ENCODE data around the gene CMTM8.

Gene CMTM8

GRCh38 chr3:32292085-32292796, 53.8 kb downstream of the CMTM8 start:
- no peak for DNase-seq
- no peak for ATAC-seq (ENCODE audit: insufficient read depth, low read depth)
- Histone ChIP-seq H3K4me1 (ENCODE audit: insufficient read depth, low read length) (peaks cover 31% of the 10 kb centered on the region), H2AFZ (ENCODE audit: low read depth, low read length) (no peak overlapping the region), H3K36me3 (ENCODE audit: insufficient read depth, low read length) (no peaks in the 10 kb centered on the region), H3K9me3 (ENCODE audit: insufficient read depth, low read length, severe bottlenecking) (no peaks in the 10 kb centered on the region), H4K20me1 (ENCODE audit: insufficient read depth, low read length) (no peaks in the 10 kb centered on the region), H3K27me3 (ENCODE audit: insufficient read depth, low read length, poor library complexity) (no peaks in the 10 kb centered on the region), H3K4me2 (ENCODE audit: insufficient read depth, low read length) (no peak overlapping the region), H3K27ac (ENCODE audit: low read length) (no peak overlapping the region), H3K9ac (ENCODE audit: low read depth, low read length) (no peak overlapping the region), H3K4me3 (ENCODE audit: low read depth in 1 of 2, low read length in 2 of 2) (no peak overlapping the region), H3K79me2 (ENCODE audit: insufficient read depth, low read length) (no peaks in the 10 kb centered on the region)
- no peak for TF ChIP-seq CTCF (IDR thresholded peaks at IDR 0.05; ENCODE audit: borderline replicate concordance, extremely low read depth, low read length, poor library complexity, severe bottlenecking)
- TF ChIP-seq EZH2 (IDR thresholded peaks at IDR 0.05; ENCODE audit: borderline replicate concordance, low read depth, low read length, severe bottlenecking): no peak

- Histone ChIP-seq H3K9me3 (ENCODE audit: insufficient read depth, low read length, severe bottlenecking) (no peaks in the 10 kb centered on the region), H3K27ac (ENCODE audit: low read length) (no peak overlapping the region), H3K4me1 (ENCODE audit: insufficient read depth, low read length) (peaks cover 30% of the 10 kb centered on the region), H3K27me3 (ENCODE audit: insufficient read depth, low read length, poor library complexity) (no peaks in the 10 kb centered on the region), H3K79me2 (ENCODE audit: insufficient read depth, low read length) (0 out of 2 replicates have a peak, but pooled peaks cover 1% of the 10 kb centered on the region), H3K9ac (ENCODE audit: low read depth, low read length) (no peak overlapping the region), H2AFZ (ENCODE audit: low read depth, low read length) (no peak overlapping the region), H3K4me3 (ENCODE audit: low read depth in 1 of 2, low read length in 2 of 2) (no peak overlapping the region), H3K4me2 (ENCODE audit: insufficient read depth, low read length) (no peak overlapping the region), H3K36me3 (ENCODE audit: insufficient read depth, low read length) (no peaks in the 10 kb centered on the region), H4K20me1 (ENCODE audit: insufficient read depth, low read length) (no peaks in the 10 kb centered on the region)
- no peak for TF ChIP-seq EZH2 (IDR thresholded peaks at IDR 0.05; ENCODE audit: borderline replicate concordance, low read depth, low read length, severe bottlenecking)
- no peak for TF ChIP-seq CTCF (IDR thresholded peaks at IDR 0.05; ENCODE audit: borderline replicate concordance, extremely low read depth, low read length, poor library complexity, severe bottlenecking)
- no peak for DNase-seq
- no peak for ATAC-seq (ENCODE audit: insufficient read depth, low read depth)
Measured at GRCh38 chr3:32293903-32294302, 55.4 kb downstream of the CMTM8 start.

- H3K4me3 ChIP-seq (ENCODE audit: low read depth in 1 of 2, low read length in 2 of 2): peak overlapping the region in 1 of 2 experiments; percentile 40; a peak in 1 of 4 replicates
Measured at GRCh38 chr3:32296251-32297204, 58.0 kb downstream of the CMTM8 start.

More at GRCh38 chr3:32296251-32297204, 58.0 kb downstream of the CMTM8 start:
- ATAC-seq (ENCODE audit: insufficient read depth, low read depth) (peak; percentile 93), DNase-seq (peak; percentile 70)
- no peak for TF ChIP-seq EZH2 (IDR thresholded peaks at IDR 0.05; ENCODE audit: borderline replicate concordance, low read depth, low read length, severe bottlenecking)
- TF ChIP-seq CTCF (IDR thresholded peaks at IDR 0.05; ENCODE audit: borderline replicate concordance, extremely low read depth, low read length, poor library complexity, severe bottlenecking): peak; percentile 97
- Histone ChIP-seq H3K4me2 (ENCODE audit: insufficient read depth, low read length) (peak overlapping the region; percentile 61), H3K9me3 (ENCODE audit: insufficient read depth, low read length, severe bottlenecking) (no peaks in the 10 kb centered on the region), H3K79me2 (ENCODE audit: insufficient read depth, low read length) (0 out of 2 replicates have a peak, but pooled peaks cover 2% of the 10 kb centered on the region), H3K27ac (ENCODE audit: low read length) (peak overlapping the region; percentile 71), H3K36me3 (ENCODE audit: insufficient read depth, low read length) (no peaks in the 10 kb centered on the region), H2AFZ (ENCODE audit: low read depth, low read length) (peak overlapping the region; percentile 68), H4K20me1 (ENCODE audit: insufficient read depth, low read length) (no peaks in the 10 kb centered on the region), H3K27me3 (ENCODE audit: insufficient read depth, low read length, poor library complexity) (no peaks in the 10 kb centered on the region), H3K4me1 (ENCODE audit: insufficient read depth, low read length) (peaks cover 32% of the 10 kb centered on the region), H3K9ac (ENCODE audit: low read depth, low read length) (peak overlapping the region; percentile 32)
